ENCODE results near the gene HTT.
"Not testable (repeated sequence)": the region's sequence is repeated elsewhere in the genome, so short reads cannot be mapped to it uniquely, and the experiment has no call there.

The HTT gene

DNA sequence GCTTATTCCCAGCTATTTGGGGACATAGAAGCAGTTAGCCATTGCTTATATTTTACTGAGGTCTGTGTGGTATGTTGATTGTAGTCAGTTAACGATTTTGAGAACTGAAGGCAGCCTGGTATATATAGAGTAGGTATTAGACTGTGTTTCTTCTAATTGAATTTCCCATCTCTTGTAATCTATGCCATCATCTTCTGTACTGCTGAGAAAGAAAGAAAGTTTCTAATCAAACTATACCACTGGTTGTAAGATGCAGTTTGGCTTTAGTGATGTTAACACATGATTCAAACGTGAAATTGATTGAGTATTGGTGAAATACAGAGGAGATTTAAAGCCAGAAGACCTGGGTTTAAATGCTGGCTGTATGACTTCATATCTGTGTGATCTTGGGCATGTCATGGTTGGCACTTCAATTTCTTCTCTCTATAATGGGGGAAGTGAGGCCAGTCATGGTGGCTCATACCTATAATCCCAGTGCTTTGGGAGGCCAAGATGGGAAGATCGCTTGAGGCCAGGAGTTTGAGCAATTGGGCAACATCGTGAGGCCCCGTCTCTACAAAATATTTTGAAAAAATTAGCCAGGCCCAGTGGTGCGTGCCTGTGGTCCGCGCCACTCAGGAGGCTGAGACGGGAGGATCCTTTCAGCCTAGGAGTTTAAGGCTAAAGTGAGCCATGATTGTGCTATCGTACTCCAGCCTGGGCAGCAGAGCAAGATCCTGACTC lies 11.6 kb downstream of the HTT start:
- DNase-seq: no peak

DNA sequence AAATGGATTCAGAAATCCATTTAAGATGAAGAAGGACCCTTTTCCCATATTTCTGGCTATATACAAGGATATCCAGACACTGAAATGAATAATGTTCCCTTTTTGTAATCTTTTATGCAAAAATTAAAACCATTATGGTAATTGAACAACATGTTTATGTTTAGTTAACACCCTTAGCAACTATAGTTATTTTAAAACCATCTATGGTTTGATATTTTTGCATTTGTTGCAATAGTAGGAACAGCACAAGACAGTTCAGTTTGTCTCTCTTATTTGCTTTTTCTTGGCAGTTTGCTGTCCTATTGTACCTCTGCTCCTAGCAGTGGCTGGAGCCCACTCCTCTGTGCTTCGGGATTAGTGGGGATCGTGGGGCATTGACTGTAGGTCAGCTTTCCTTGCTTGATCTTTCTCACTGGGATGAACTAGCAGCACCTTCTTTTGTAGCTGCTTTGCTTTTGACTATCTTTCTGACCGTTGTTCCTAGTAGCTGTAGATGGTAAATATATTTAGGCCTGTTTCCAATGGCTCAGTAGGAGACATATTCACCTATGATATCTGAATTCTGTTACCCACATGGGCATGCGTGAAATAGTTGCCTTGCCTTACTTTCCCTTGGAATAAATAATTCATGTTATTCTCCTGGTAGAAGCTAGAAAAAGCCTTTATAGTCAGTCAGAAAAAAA lies 12.8 kb downstream of the HTT start:
- DNase-seq: no peak

GRCh38 chr4:3091464-3091863 lies 17.0 kb downstream of the HTT start:
- no peak for DNase-seq

- not testable (repeated sequence) for DNase-seq
Measured at GRCh38 chr4:3094701-3095100, 20.2 kb downstream of the HTT start.

- DNase-seq: no peak
Measured at GRCh38 chr4:3096202-3096601, 21.7 kb downstream of the HTT start.

- DNase-seq: no peak
Measured at GRCh38 chr4:3098346-3098745, 23.9 kb downstream of the HTT start.

DNA sequence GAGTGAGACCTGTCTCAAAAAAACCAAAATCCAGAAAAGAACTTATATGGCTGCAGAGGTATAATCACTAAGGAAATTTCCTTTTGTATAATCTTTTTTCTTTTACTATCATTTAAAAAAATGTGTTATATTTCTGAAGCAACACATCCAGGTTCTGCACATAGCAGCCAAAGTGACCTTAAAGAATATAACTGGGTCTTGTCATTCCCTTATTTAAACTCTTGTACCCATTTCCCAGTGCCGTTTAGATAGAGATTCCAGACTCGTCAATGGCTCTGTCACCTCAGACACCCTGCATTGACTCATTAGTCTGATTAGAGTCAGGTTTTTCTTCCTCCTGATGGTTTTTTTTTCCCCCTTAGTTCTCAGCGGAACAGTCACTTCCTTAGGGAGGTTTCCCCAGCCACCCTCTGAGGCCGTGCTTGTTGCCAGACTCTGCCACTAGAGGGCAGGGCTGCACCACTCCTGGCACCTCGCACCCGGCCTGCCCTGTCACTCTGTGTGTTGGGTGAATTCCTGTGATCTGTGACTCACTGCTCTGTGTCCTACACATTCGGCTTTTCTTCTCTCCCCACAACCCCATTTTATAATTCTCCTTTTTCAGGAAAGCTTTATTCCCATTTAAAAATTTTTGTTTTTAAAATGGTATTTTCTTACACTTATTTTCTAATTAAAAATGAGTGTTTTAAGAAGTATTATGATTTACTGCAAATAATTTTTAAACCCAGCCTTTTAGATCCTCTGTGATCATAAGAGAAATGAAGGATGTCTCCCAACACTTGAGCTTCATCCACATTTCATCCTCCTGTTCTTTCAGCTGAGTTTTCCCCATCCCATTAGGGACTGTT lies 32.1 kb downstream of the HTT start:
- peak; percentile 38 to 87 (median 69) for DNase-seq

DNA sequence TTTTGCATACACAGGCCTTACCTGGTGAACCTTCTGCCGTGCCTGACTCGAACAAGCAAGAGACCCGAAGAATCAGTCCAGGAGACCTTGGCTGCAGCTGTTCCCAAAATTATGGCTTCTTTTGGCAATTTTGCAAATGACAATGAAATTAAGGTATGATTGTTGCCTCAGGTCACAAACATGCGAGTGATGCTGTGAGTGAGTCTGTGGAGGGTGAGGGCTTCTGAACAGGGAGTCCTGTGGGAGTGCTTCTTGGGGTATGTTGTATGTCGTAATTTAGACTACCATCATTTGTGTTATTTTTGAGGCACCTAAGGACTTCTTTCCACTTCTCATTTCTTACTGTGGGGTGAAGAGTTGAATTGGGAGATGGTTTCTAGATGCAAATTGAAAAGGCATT lies 32.8 kb downstream of the HTT start:
- no peak for DNase-seq

DNA sequence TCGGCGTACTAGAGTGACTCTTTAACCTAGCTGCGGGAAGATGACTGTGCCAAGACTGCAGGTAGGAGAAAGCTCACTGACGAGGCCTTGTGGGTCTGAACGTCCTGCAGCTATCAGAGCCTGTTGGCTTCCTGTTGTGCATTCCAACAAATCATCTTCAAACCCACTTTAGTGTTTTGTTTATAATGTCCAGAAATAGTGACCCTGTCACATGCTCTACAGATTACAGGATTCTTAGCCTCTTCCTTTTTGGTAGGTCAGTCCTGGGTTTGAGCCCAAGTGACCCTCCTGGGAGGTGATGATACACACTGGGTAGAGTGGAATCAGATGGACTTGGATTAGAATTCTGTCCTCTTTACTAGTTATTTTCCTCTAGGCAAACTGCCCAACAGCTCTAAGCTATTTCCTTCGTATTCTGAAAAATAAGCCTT lies 33.2 kb downstream of the HTT start:
- DNase-seq: no peak

GRCh38 chr4:3108211-3108610 lies 33.7 kb downstream of the HTT start:
- no peak for DNase-seq

- DNase-seq: peak in 2 of 3 experiments; percentile 19 to 70
Measured at GRCh38 chr4:3111461-3111860, 37.0 kb downstream of the HTT start.

- DNase-seq: no peak
Measured at GRCh38 chr4:3112201-3112600, 37.7 kb downstream of the HTT start.

GRCh38 chr4:3112609-3113469 lies 38.4 kb downstream of the HTT start:
- DNase-seq: peak in 1 of 3 experiments; percentile 69

DNA sequence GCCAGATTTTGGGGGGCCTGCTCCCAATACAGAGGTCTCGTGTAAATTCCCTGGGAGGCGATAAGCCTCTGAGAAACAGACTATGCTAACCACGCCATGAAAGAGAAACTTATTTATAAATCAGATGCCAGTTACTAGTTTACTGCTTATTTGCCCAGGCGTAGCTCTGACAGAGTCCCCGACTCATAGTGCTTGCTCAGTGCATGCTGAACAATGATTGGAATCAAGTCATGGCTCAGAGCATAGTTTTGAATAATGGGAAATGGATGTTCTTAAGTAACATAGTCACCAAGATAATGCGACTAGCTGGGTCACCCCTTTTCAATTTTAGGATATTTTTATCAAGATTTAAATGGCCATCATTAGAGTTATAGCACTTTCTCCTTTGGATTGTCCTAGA lies 39.9 kb downstream of the HTT start:
- DNase-seq: no peak

- no peak for DNase-seq
Measured at GRCh38 chr4:3115637-3116270, 41.3 kb downstream of the HTT start.

DNA sequence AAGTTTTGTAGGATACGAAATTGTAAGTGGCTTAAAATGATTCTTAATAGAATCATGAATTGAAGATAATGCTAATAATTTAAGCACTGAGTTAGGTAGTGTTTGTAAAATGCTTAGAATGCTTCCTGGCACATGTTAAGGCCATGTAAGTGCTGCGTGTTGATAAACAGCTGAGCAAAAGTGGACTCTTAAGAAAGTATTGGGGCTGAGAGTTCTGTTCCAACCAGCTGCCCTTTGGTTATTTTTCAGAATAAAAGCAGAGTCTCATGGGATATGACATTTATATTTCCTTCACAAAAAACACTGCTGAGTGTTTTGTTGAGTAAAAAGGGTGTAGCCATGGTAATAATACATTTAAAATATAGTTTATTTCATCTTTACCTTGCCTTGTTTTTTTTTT lies 42.5 kb downstream of the HTT start:
- DNase-seq: no peak

- no peak for DNase-seq
Measured at GRCh38 chr4:3118312-3118711, 43.8 kb downstream of the HTT start.

GRCh38 chr4:3119464-3119863 lies 45.0 kb downstream of the HTT start:
- no peak for DNase-seq

GRCh38 chr4:3121110-3121509 lies 46.6 kb downstream of the HTT start:
- DNase-seq: no peak

DNA sequence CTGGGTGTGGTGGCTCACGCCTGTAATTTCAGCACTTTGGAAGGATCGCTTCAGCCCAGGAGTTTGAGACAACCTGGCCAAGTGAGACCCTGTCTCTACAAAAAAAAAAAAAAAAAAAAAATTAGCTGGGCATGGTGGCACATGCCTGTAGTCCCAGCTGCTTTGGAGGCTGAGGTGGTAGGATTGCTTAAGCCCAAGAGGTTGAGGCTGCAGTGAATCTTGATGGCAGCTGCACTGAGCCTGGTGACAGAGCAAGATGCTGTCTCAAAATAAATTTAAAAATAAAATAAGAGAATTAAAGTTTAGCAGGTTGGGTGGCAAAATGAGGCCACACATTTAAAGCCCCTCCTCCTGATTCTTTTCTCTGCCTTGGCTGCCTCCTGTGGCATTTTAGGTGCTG lies 47.1 kb downstream of the HTT start:
- no peak for DNase-seq

GRCh38 chr4:3122081-3122563 lies 47.6 kb downstream of the HTT start:
- DNase-seq: no peak

GRCh38 chr4:3123181-3123671 lies 48.7 kb downstream of the HTT start:
- DNase-seq: no peak
